Endothelial cell of umbilical vein (primary cell): Measurements from ENCODE around the gene TECPR2. TPM values are rescaled to one million over a fixed set of nuclear protein-coding genes. Genes with fewer than 3 reads are reported as not detected.

Experiments used
- BruUV-seq: library from RNA; stranded (reverse); fragments of 400-500 nt; replicated peaks from 2 replicates; lab custom pipeline; 2021; lab: Mats Ljungman, UMichigan
- CTCF ChIA-PET: fragments of 300-600, 350-600 bp; sonication (Branson Sonifier 250); formaldehyde crosslinking; loops from one replicate; lab custom pipeline; 2021; ENCODE audit warnings: antibody characterized with exemption, inconsistent platforms; lab: Charles Lee
- POLR2A ChIA-PET: fragments of 300-600, 350-600 bp; sonication (Branson Sonifier 250); formaldehyde crosslinking; loops from one replicate; lab custom pipeline; 2021; ENCODE audit warnings: antibody characterized with exemption, inconsistent platforms; lab: Charles Lee
- DNase-seq: peaks from one replicate; pipeline ENCODE4 v3.0.0-alpha.2; 2011; ENCODE audit warnings: low read depth, low spot score
- FAIRE-seq: peaks from 2 replicates; lab custom pipeline; 2011; peaks lifted over from hg19 to GRCh38; lab: Jason Lieb, UNC
- H2AFZ ChIP-seq: 2 replicates; pipeline ENCODE4 v1.6.0; 2012; ENCODE audit warnings: low read depth, low read length, control low read depth, inconsistent platforms
- H3K27ac ChIP-seq: 2 replicates; pipeline ENCODE4 v1.5.1; 2011; ENCODE audit warnings: low read depth, mild to moderate bottlenecking, control low read depth, low read length, moderate library complexity; ENCODE audit not compliant: insufficient read depth
- H3K27me3 ChIP-seq, 2 experiments: 2 replicates each; pipeline versions ENCODE4 v1.6.0 to v1.6.1; 2011; ENCODE audit warnings: low read length in 2 of 2, mixed read lengths in 1 of 2; ENCODE audit not compliant: control insufficient read depth in 2 of 2, insufficient read depth in 2 of 2
- H3K36me3 ChIP-seq, 2 experiments: 2 replicates in 1 of 2; 3 replicates in 1 of 2; pipeline ENCODE4 v1.5.1; 2011; ENCODE audit warnings: low read length in 2 of 2, mild to moderate bottlenecking in 1 of 2, moderate library complexity in 1 of 2; ENCODE audit not compliant: control insufficient read depth in 2 of 2, insufficient read depth in 2 of 2; ENCODE audit errors: extremely low read depth in 1 of 2
- H3K4me1 ChIP-seq: 3 replicates; pipeline ENCODE4 v1.5.1; 2011; ENCODE audit warnings: mild to moderate bottlenecking, low read length; ENCODE audit not compliant: control insufficient read depth, insufficient read depth; ENCODE audit errors: extremely low read depth
- H3K4me2 ChIP-seq: 2 replicates; pipeline ENCODE4 v1.6.1; 2011; ENCODE audit warnings: low read length, control low read depth, mixed read lengths; ENCODE audit not compliant: insufficient read depth
- H3K4me3 ChIP-seq, 3 experiments: fragments of 200-600 bp in 1 of 3; sonication (generic), shearing (Covaris generic) in 1 of 3; replicated peaks in 1 of 3; 2 replicates each; pipeline ENCODE4 v1.5.1; 2011 to 2016; ENCODE audit warnings: control low read depth in 3 of 3, low read length in 3 of 3, mild to moderate bottlenecking in 2 of 3, inconsistent platforms in 1 of 3, low read depth in 1 of 3, moderate library complexity in 1 of 3; ENCODE audit not compliant: insufficient read depth in 1 of 3
- H3K79me2 ChIP-seq: 2 replicates; pipeline ENCODE4 v1.6.0; 2012; ENCODE audit warnings: low read length, inconsistent platforms; ENCODE audit not compliant: control insufficient read depth, insufficient read depth
- H3K9ac ChIP-seq: replicated peaks from 2 replicates; pipeline ENCODE3; 2011; ENCODE audit warnings: low read length, control low read depth; ENCODE audit not compliant: insufficient read depth; ENCODE audit errors: extremely low read depth
- H3K9me1 ChIP-seq: replicated peaks from 3 replicates; pipeline ENCODE4 v1.6.0; 2011; ENCODE audit warnings: mild to moderate bottlenecking, low read length; ENCODE audit not compliant: control insufficient read depth, insufficient read depth; ENCODE audit errors: extremely low read depth
- H3K9me3 ChIP-seq: replicated peaks from 2 replicates; pipeline ENCODE4 v1.5.1; 2012; ENCODE audit warnings: low read length, inconsistent platforms; ENCODE audit not compliant: control insufficient read depth, insufficient read depth
- H4K20me1 ChIP-seq: replicated peaks from 2 replicates; pipeline ENCODE3; 2011; ENCODE audit warnings: mild to moderate bottlenecking, low read length; ENCODE audit not compliant: control insufficient read depth, insufficient read depth; ENCODE audit errors: extremely low read depth
- FOS ChIP-seq: IDR thresholded peaks from 2 replicates; pipeline ENCODE4 v1.6.1; 2011; ENCODE audit warnings: mild to moderate bottlenecking, low read length, moderate library complexity, borderline replicate concordance; ENCODE audit not compliant: insufficient read depth
- GATA2 ChIP-seq: IDR thresholded peaks from 2 replicates; pipeline ENCODE4 v1.7.0; 2011; ENCODE audit warnings: low read depth, mild to moderate bottlenecking, moderate library complexity, mixed read lengths, low read length; ENCODE audit not compliant: insufficient read length, insufficient read depth
- JUN ChIP-seq: IDR thresholded peaks from 2 replicates; pipeline ENCODE4 v1.6.1; 2011; ENCODE audit warnings: borderline replicate concordance, low read depth; ENCODE audit not compliant: insufficient read length, insufficient read depth
- POLR2A ChIP-seq: IDR thresholded peaks from 2 replicates; pipeline ENCODE4 v1.6.1; 2012; ENCODE audit warnings: low read depth, mild to moderate bottlenecking, control low read depth, low read length
- POLR2AphosphoS5 ChIP-seq: IDR thresholded peaks from 2 replicates; pipeline ENCODE4 v1.6.1; 2012; ENCODE audit warnings: low read depth, mild to moderate bottlenecking, control low read depth, low read length, moderate library complexity; ENCODE audit not compliant: insufficient read depth
- dilution Hi-C: fragments of 300-500 bp; cut with MboI; formaldehyde crosslinking; loops from one replicate; pipeline ENCODE4 v1.15.0; 2019; ENCODE audit warnings: low sequenced_read_pairs; ENCODE audit not compliant: extremely low pct_ligation_motif_present
- intact Hi-C: fragments of 100-400 bp; cut with micrococcal nuclease; formaldehyde crosslinking; loops from one replicate; pipeline ENCODE4 v1.10.0; 2022
- polyA plus RNA-seq, 4 experiments: library from polyadenylated mRNA; depleted of rRNA in 3 of 4; stranded (reverse) in 3 of 4; unstranded in 1 of 4; fragments of >200 nt; gene quantifications; 2 replicates each; pipeline versions ENCODE4 v1.2.1 to v1.2.3, GENCODE V29; 2011 to 2012; ENCODE audit warnings: missing spikeins in 1 of 4
- total RNA-seq: library from RNA; stranded (reverse); gene quantifications from 2 replicates; pipeline ENCODE4 v1.2.3, GENCODE V29; 2021
- TF ChIP-seq, protein P1 (sequence below), 2 donors: IDR thresholded peaks; 1 replicate in 1 of 2; 2 replicates in 1 of 2; pipeline ENCODE4 v1.5.1; 2011; ENCODE audit warnings: low read length in 2 of 2, mild to moderate bottlenecking in 2 of 2, moderate library complexity in 2 of 2, control low read depth in 1 of 2, inconsistent platforms in 1 of 2, low read depth in 1 of 2; ENCODE audit not compliant: insufficient read depth in 1 of 2; ENCODE audit errors: extremely low read depth in 1 of 2
- TF ChIP-seq, protein P2 (sequence below): IDR thresholded peaks from 2 replicates; pipeline ENCODE4 v1.6.1; 2011; ENCODE audit not compliant: insufficient read depth, insufficient read length

TECPR2 gene
- total and polyA plus RNA-seq, 2 donors (not counting 3 experiments of a cell fraction or from before 2014, with no cell fraction given): 8.9 to 21.5 TPM

DNA sequence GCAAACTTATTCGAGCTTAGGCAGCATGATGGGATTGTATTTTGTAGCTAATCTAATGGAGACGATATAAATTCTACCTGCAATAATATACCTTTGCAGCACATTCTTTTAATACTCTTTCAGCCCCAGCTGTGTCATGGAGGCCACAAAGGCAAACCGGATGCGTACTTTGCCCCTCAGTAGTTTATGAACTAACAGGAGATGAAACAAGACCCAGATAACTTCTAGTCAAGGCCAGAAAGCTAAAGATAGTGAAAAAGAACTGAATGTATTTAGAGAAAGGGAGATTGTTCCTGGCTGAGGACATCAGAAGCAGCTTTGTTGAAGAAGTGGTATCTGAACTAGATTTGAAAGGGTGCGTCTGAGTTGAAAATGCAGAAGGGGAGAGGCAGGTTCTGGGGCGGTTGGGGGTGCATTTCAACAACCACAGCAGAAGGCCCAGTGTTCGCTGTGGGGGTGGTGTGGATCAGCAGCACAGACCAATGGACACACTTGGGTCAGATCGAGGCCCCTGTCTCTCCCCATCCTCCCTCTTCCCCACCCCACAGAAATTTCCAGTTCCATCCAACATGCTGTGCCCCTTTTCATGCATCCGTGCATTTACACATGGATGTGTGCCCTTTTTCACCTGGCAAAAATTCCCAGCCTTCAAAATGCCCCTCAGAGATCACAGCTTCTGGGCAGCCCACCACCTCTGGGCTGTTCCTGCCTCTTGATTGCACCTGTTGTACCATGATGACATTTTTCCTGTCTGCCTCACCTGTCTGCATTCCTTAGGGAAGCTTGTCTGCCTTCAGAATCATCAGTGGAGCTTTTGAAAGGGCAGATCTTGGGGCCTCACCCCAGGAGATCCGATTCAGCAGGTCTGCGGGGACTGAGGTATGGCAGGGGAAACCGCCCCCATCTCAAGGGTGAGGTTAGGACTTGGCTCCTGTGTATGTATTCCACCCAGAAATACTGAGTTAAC lies 41.0 kb upstream of the TECPR2 start:
- no peaks in the 10 kb centered on the region for H4K20me1 ChIP-seq
- intact Hi-C loops (loop anchor here (2.0 kb wide), 1 partner anchor 195 kb away; no protein-coding TSS in a partner anchor), dilution Hi-C loops (no loop called here)
- no peaks in the 10 kb centered on the region for H3K27me3 ChIP-seq
- no TSS peak for BruUV-seq
- H3K9ac ChIP-seq: no peak overlapping the region
- TF ChIP-seq GATA2: no peak
- TF ChIP-seq JUN: no peak
- TF ChIP-seq, protein P1, sequence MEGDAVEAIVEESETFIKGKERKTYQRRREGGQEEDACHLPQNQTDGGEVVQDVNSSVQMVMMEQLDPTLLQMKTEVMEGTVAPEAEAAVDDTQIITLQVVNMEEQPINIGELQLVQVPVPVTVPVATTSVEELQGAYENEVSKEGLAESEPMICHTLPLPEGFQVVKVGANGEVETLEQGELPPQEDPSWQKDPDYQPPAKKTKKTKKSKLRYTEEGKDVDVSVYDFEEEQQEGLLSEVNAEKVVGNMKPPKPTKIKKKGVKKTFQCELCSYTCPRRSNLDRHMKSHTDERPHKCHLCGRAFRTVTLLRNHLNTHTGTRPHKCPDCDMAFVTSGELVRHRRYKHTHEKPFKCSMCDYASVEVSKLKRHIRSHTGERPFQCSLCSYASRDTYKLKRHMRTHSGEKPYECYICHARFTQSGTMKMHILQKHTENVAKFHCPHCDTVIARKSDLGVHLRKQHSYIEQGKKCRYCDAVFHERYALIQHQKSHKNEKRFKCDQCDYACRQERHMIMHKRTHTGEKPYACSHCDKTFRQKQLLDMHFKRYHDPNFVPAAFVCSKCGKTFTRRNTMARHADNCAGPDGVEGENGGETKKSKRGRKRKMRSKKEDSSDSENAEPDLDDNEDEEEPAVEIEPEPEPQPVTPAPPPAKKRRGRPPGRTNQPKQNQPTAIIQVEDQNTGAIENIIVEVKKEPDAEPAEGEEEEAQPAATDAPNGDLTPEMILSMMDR (IDR thresholded peaks at IDR 0.05; ENCODE audit: extremely low read depth in 1 of 2, insufficient read depth in 1 of 2, low read depth in 1 of 2, low read length in 2 of 2): no peak
- TF ChIP-seq FOS: no peak
- no peak for TF ChIP-seq POLR2A
- TF ChIP-seq, protein P2, sequence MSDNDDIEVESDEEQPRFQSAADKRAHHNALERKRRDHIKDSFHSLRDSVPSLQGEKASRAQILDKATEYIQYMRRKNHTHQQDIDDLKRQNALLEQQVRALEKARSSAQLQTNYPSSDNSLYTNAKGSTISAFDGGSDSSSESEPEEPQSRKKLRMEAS: no peak
- no peak for TF ChIP-seq POLR2AphosphoS5
- H3K4me3 ChIP-seq: no peak overlapping the region
- FAIRE-seq (no peak), DNase-seq (no peak)
- ChIA-PET CTCF (interaction anchor here (0.6 kb wide), 1 partner anchor 15 kb away, joined by 5 read pairs; no protein-coding TSS in a partner anchor), POLR2A (no interaction called here)
- no peak overlapping the region for H3K4me2 ChIP-seq
- no peaks in the 10 kb centered on the region for H3K9me1 ChIP-seq
- no peaks in the 10 kb centered on the region for H3K9me3 ChIP-seq
- H3K27ac ChIP-seq: no peak overlapping the region
- H2AFZ ChIP-seq: no peak overlapping the region
- H3K36me3 ChIP-seq: peaks cover 0 to 3% of the 10 kb centered on the region in 2 experiments
- H3K79me2 ChIP-seq: peaks cover 5% of the 10 kb centered on the region
- peaks cover 16% of the 10 kb centered on the region for H3K4me1 ChIP-seq
